M059J (cell line): ENCODE results near the gene WNK4. TPM values are rescaled to one million over a fixed set of nuclear protein-coding genes. Genes with fewer than 3 reads are reported as not detected.

Source experiments
- DNase-seq: peaks from one replicate; pipeline ENCODE4 v3.0.0-alpha.2; 2012; ENCODE audit warnings: low read depth
- total RNA-seq: library from RNA; depleted of rRNA; stranded (reverse); fragments of >200 nt; shearing (Covaris generic); gene quantifications from 2 replicates; pipeline ENCODE4 v1.2.3, GENCODE V29; 2014

The WNK4 gene
- total RNA-seq, 1 experiment from 2014 or later, result 1.2 TPM

GRCh38 chr17:42772945-42773289, 7.5 kb upstream of the WNK4 start:
- no peak for DNase-seq

- peak; percentile 84 for DNase-seq
Measured at GRCh38 chr17:42773290-42774035, 6.9 kb upstream of the WNK4 start, which contains the start of gene VPS25. TSS of gene VPS25 (plus strand) at chr17:42773449. CDS start at chr17:42773476, 27 bp downstream.

GRCh38 chr17:42774066-42774745, 6.2 kb upstream of the WNK4 start:
- DNase-seq, result peak; percentile 83

GRCh38 chr17:42775534-42776098, 4.8 kb upstream of the WNK4 start:
- DNase-seq, result peak; percentile 88

GRCh38 chr17:42778570-42778969, 1.8 kb upstream of the WNK4 start:
- DNase-seq, result no peak

GRCh38 chr17:42779304-42779935, 990 bp upstream of the WNK4 start:
- no peak for DNase-seq

- no peak for DNase-seq
Measured at GRCh38 chr17:42780851-42781638, 635 bp downstream of the WNK4 start.

GRCh38 chr17:42781639-42782165, 1.3 kb downstream of the WNK4 start:
- DNase-seq, result no peak

GRCh38 chr17:42782166-42783061, 2.0 kb downstream of the WNK4 start:
- DNase-seq, result no peak

- peak; percentile 91 for DNase-seq
Measured at GRCh38 chr17:42783062-42783790, 2.8 kb downstream of the WNK4 start.

- no peak for DNase-seq
Measured at GRCh38 chr17:42783791-42784138, 3.4 kb downstream of the WNK4 start.

GRCh38 chr17:42784409-42784808, 4.0 kb downstream of the WNK4 start:
- no peak for DNase-seq

- DNase-seq, result no peak
Measured at GRCh38 chr17:42784811-42785592, 4.6 kb downstream of the WNK4 start.

- no peak for DNase-seq
Measured at GRCh38 chr17:42787266-42787665, 6.9 kb downstream of the WNK4 start.

- DNase-seq, result no peak
Measured at GRCh38 chr17:42791948-42792347, 11.5 kb downstream of the WNK4 start.

GRCh38 chr17:42792545-42792944, 12.1 kb downstream of the WNK4 start:
- no peak for DNase-seq

GRCh38 chr17:42795061-42795460, 14.7 kb downstream of the WNK4 start:
- no peak for DNase-seq

- DNase-seq, result no peak
Measured at GRCh38 chr17:42795465-42795864, 15.1 kb downstream of the WNK4 start.
